GM18951 (cell line): Measurements from ENCODE around the gene IMMP2L.
"Not testable (repeated sequence)": the region's sequence is repeated elsewhere in the genome, so short reads cannot be mapped to it uniquely, and the experiment has no call there.

Experiments
- POLR2A ChIP-seq: IDR thresholded peaks from 4 replicates; pipeline ENCODE4 v1.6.1; 2011; ENCODE audit warnings: mild to moderate bottlenecking; ENCODE audit not compliant: insufficient read length, insufficient read depth; ENCODE audit errors: extremely low read depth
- in situ Hi-C: fragments of 300-500 bp; cut with MboI; formaldehyde crosslinking; loops from one replicate; pipeline ENCODE4 v1.12.0; 2022; ENCODE audit warnings: low sequenced_read_pairs, mixed read lengths, inconsistent platforms; ENCODE audit not compliant: unreplicated experiment

Gene IMMP2L

DNA sequence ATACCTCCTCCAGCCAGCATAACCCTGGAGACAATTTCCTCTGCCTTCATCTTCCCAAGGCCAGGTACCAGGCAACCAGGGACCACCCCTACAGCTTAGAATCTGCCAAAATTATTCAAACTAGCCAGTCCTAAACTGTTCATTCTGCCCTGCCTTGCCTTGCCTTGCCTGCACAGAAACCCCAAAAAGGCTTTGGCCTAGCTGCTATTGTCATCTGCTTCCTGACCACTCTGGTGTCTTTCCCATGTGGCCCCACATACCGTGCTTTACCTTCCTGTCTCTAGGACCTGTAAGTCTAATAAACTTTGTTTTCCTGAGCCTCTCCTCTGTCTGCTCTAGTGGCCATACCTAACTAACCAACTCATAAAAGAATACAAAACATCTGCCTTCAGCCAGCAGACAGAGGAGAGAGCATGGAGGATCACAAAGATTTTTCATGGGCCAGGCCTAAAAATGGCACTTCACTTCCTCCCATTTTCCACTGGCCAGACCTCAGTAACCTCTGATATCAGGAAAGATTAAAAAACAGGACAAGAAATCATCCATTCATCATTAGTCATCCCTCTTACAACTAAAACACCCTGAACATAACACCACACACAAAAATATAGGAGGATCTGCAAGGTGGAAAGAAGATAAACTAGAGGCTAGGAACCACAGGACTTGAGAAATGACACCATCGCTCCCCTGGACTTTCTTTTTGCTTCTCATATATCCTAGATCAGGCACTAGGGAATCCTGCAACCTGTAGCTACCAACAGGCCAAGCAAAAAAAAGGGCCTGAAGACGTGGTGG, 51.5 kb downstream of the IMMP2L start:
- in situ Hi-C loops: no loop called here
- no peak for TF ChIP-seq POLR2A

DNA sequence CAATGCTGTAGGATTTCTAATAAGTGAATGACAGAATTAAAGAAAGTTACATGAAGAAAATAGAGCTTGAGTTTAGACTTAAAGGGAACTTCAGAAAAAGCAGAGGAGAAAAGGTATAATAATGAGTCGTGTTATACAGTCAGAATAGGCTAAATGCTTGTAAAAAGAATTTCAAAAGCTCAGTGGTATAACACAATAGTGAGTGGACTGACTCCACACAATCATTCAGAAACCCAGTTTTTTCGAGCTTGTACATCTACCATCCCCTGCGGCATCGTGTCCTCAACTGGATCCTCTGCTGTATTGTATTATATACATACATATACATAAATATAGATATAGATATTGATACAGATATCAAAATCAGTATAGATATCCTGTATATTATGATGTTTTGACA, 52.2 kb downstream of the IMMP2L start:
- in situ Hi-C loops: no loop called here

DNA sequence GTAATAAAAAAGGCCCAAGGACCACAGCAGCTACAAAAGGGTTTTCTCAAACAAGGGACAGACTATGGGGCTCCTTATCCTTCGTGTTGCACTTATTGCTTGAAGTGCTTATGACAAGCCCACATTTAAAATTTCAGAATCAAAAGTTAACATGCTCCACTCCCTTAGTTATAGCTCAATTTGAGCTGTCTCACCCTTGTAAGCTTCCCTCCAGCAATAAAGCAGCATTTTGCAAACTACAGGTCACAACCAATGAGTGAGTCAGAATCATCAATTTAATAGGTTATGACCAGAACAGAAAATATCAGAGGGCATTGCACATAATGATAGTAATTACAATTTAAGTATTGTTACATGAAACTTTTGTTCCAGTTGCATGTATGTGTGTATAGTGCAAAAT, 53.0 kb downstream of the IMMP2L start:
- in situ Hi-C loops: no loop called here
- TF ChIP-seq POLR2A: no peak

More for the DNA sequence above, 52.2 kb downstream of the IMMP2L start:
- TF ChIP-seq POLR2A: no peak

GRCh38 chr7:111508387-111508786, 53.9 kb downstream of the IMMP2L start:
- in situ Hi-C loops: no loop called here
- TF ChIP-seq POLR2A: no peak

DNA sequence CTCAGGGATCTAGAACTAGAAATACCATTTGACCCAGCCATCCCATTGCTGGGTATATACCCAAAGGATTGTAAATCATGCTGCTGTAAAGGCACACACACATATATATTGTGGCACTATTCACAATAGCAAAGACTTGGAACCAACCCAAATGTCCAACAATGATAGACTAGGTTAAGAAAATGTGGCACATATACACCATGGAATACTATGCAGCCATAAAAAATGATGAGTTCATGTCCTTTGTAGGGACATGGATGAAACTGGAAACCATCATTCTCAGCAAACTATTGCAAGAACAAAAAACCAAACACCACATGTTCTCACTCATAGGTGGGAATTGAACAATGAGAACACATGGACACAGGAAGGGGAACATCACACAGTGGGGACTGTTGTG, 56.9 kb downstream of the IMMP2L start:
- in situ Hi-C loops: not testable (repeated sequence)

DNA sequence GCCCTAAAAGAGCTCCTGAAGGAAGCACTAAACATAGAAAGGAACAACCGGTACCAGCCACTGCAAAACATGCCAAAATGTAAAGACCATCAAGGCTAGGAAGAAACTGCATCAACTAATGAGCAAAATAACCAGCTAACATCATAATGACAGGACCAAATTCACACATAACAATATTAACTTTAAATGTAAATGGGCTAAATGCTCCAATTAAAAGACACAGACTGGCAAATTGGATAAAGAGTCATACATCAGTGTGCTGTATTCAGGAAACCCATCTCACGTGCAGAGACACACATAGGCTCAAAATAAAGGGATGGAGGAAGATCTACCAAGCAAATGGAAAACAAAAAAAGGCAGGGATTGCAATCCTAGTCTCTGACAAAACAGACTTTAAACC, 60.5 kb downstream of the IMMP2L start:
- in situ Hi-C loops: not testable (repeated sequence)

GRCh38 chr7:111499027-111499426, 63.3 kb downstream of the IMMP2L start:
- TF ChIP-seq POLR2A: no peak
- in situ Hi-C loops: no loop called here

DNA sequence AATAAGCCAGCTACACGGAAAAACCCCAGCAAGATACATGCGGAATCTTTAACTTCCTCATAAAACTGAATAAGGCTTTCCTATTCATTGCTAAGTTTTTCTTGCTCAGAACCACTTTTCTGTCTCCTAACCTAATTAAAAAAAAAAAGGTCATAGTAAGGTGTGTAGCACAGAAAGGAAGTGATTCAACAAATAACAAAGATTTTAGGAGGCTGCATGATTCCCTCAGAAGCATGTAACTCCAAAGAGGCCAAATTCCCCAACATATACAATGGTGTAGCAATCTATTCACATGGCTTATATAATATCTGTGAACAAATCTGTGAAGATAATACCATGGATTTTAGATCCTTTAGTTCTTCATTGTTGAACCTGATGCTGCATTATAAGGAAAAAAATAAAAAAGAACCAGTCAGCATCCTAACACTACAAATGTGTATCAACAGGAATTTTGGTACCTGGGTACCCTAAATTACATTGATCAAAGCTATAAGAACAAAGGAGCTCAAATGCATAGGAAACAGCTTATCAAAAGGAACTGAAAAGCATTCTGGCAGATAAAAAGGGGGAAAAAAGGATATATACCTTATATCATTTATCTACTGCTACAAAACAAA, 63.8 kb downstream of the IMMP2L start:
- in situ Hi-C loops: no loop called here
- no peak for TF ChIP-seq POLR2A

GRCh38 chr7:111495173-111495810, 67.0 kb downstream of the IMMP2L start:
- TF ChIP-seq POLR2A: no peak
- in situ Hi-C loops: no loop called here

GRCh38 chr7:111492234-111492633, 70.1 kb downstream of the IMMP2L start:
- in situ Hi-C loops: no loop called here
- no peak for TF ChIP-seq POLR2A

GRCh38 chr7:111486472-111487142, 75.7 kb downstream of the IMMP2L start:
- no peak for TF ChIP-seq POLR2A
- in situ Hi-C loops: no loop called here

DNA sequence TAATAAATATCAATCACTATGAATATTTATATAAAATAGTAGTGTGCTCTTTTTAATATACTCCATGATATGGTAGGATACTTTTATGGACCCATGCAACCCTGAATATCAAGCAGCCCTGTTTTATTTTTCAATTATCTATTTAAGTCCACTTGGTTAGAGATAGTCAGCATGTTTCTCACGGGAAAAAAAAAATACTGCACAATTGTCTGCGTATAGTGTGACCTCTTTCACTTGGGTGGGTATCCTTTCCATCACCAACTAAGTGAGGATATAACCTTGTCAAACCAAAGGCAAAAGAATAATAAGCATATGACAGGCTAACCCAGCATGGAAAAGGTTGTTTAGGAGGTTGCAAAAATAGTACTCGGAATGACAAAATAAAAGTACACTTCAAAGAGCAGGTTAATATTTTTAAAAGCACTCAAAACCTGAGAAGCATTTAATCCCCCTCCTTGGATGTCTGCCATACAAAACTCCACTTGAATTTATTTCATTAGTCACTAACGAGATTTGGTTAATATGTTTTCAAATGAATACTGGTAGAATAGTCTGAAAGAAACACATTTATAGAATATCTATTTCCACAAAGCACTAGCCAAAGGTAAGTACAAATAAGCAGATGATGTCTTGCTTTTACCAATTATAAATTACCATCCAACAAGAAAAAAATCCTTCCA, 76.5 kb downstream of the IMMP2L start:
- in situ Hi-C loops: no loop called here
- TF ChIP-seq POLR2A: no peak

DNA sequence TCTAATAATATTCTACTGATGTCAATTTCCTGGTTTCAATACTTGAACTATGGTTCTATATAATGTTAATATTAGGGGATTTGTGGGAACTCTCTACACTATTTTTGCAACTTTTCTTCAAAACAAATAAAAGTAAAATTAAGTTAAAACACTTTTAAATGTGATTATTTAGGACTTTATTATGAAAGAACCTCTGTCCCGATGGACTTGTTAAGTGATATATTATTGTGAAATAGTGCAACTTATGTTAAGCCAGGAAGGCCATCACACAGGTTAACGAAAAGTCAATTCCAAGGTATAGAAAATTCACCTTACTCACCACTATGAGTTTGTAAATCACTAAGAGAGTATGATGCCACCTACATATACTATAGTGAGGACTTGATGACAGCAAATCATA, 79.2 kb downstream of the IMMP2L start:
- TF ChIP-seq POLR2A: no peak
- in situ Hi-C loops: loop anchor here (5.0 kb wide), 1 partner anchor 266 kb away; no protein-coding TSS in a partner anchor
